Colonic mucosa (tissue), 4 donors: Measurements from ENCODE around the gene TRAPPC2L. TPM values are rescaled to one million over a fixed set of nuclear protein-coding genes. Genes with fewer than 3 reads are reported as not detected.

Source experiments
- DNase-seq: peaks from one replicate; pipeline ENCODE4 v3.0.0-alpha.2; 2020
- H3K27ac ChIP-seq: fragments of 200-600 bp; one replicate; pipeline ENCODE4 v1.8.0; 2021
- H3K27me3 ChIP-seq: fragments of 200-600 bp; one replicate; pipeline ENCODE4 v1.8.0; 2021
- H3K36me3 ChIP-seq: fragments of 200-600 bp; one replicate; pipeline ENCODE4 v1.8.0; 2021
- H3K4me1 ChIP-seq: fragments of 200-600 bp; one replicate; pipeline ENCODE4 v1.8.0; 2021; ENCODE audit warnings: mild to moderate bottlenecking
- H3K4me3 ChIP-seq: fragments of 200-600 bp; one replicate; pipeline ENCODE4 v1.8.0; 2021
- H3K9ac ChIP-seq, 2 donors: one replicate each; pipeline ENCODE4 v1.7.0; 2013; ENCODE audit warnings: control low read depth in 2 of 2, low read depth in 2 of 2, low read length in 2 of 2
- H3K9me3 ChIP-seq: fragments of 200-600 bp; one replicate; pipeline ENCODE4 v1.8.0; 2021
- intact Hi-C: fragments of 100-400 bp; cut with DNase I; formaldehyde crosslinking; loops from one replicate; pipeline ENCODE4 v1.14.1; 2022
- total RNA-seq, 2 donors: library from RNA; stranded (reverse); fragmentation: NEBNext Ultra II Directional in 1 of 2; extraction: Animal tissue kit (Norgen Biotek cat#: 25700) in 1 of 2; gene quantifications; one replicate each; pipeline ENCODE4 v1.2.1, GENCODE V29; 2021
- TF ChIP-seq, protein P1 (sequence below): fragments of 200-600 bp; IDR thresholded peaks from one replicate; pipeline ENCODE4 v1.8.0; 2022; ENCODE audit warnings: antibody characterized with exemption, mild to moderate bottlenecking
- donor health status: healthy.
- donor health status: DM: no; HTN: no; CAD: no.
- donor health status: DM: no; HTN: no; CAD: no.

Gene TRAPPC2L
- total RNA-seq, 2 donors from 2014 or later: 33.8 to 57.3 TPM

DNA sequence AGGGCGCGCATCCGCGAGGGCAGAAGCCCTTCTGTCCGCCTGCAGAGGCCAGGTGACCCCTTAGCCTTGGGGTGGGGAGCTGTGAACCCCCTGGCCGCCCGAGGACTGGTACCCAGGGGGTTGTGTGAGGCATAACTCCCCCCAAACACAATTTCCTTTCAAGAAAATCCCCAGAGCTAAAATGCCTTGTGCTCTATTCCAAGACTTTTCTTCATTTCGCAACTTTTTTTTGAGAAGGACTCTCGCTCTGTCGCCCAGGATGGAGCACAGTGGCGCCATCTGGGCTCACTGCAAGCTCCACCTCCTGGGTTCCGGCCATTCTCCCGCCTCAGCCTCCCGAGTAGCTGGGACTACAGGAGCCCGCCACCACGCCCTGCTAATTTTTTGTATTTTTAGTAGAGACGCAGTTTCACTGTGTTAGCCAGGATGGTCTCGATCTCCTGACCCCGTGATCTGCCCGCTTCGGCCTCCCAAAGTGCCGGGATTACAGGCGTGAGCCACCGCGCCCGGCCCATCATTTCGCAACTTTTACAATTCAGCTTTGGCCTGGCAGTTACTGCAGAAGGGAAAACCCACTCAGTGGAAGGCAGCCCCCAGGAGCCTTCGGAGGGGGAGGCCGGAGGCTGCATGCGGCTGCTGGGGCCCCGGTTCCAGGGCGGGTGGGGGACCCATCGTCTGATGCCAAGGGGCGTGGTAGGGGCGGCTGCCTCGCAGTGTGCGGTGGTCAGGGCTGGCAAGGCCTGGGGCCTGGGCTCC is 44.2 kb upstream of the TRAPPC2L start:
- Histone ChIP-seq H3K9me3 (no peaks in the 10 kb centered on the region), H3K27ac (peak overlapping the region; percentile 96), H3K4me3 (peak overlapping the region; percentile 75), H3K36me3 (no peaks in the 10 kb centered on the region), H3K9ac (peak overlapping the region; percentile 65 to 90), H3K27me3 (no peaks in the 10 kb centered on the region), H3K4me1 (peaks cover 11% of the 10 kb centered on the region)
- peak; percentile 55 for DNase-seq
- intact Hi-C loops: loop anchor here (5.0 kb wide), 1 partner anchor 45 kb away; the partner anchor contains the start of genes GALNS and TRAPPC2L
- TF ChIP-seq, protein P1, sequence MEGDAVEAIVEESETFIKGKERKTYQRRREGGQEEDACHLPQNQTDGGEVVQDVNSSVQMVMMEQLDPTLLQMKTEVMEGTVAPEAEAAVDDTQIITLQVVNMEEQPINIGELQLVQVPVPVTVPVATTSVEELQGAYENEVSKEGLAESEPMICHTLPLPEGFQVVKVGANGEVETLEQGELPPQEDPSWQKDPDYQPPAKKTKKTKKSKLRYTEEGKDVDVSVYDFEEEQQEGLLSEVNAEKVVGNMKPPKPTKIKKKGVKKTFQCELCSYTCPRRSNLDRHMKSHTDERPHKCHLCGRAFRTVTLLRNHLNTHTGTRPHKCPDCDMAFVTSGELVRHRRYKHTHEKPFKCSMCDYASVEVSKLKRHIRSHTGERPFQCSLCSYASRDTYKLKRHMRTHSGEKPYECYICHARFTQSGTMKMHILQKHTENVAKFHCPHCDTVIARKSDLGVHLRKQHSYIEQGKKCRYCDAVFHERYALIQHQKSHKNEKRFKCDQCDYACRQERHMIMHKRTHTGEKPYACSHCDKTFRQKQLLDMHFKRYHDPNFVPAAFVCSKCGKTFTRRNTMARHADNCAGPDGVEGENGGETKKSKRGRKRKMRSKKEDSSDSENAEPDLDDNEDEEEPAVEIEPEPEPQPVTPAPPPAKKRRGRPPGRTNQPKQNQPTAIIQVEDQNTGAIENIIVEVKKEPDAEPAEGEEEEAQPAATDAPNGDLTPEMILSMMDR: no peak

DNA sequence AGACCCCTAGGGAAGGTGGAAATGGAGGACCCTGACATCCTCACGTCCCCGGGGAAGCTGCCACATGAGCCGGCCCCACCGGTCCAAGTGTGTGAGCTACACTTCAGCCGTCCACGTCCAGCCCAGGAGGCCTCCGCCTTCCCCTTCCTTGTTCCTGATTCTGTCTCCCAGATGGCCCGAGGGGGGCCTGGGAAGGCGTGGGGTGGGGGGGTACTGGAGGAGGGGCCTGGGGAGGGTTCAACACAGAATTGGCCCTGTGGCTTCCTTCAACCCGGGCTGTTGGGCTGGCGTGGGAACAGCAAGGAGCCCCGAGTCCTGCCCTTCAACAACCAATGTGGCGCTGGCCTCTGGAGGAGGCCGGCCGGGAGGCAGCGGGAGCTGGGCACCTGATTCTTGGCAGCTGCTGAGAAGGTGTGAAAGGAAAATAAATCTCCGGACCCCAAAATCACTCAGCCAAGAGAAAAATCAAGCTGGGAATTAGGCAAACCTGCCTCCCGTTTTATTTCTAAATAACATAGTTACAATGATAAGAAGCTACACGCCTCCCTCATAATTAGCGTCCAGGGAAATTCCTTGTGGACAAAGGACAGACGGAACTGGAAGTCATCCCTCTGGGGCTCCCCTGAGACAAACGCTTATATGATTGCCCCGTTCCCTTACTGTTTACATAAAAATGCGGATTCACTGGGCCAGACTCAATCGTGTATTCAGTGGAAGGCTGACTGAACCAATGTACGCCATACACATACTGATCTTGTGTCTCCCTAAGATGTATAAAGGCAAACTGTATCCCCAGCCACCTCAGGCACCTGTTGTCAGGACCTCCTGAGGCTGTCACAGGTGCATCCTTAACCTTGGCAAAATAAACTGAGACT is 43.4 kb upstream of the TRAPPC2L start:
- H3K27me3 ChIP-seq: no peaks in the 10 kb centered on the region
- no peak overlapping the region for H3K27ac ChIP-seq
- peaks cover 11% of the 10 kb centered on the region for H3K4me1 ChIP-seq
- H3K4me3 ChIP-seq: no peak overlapping the region
- no peak overlapping the region for H3K9ac ChIP-seq
- TF ChIP-seq, protein P1: no peak
- no peaks in the 10 kb centered on the region for H3K36me3 ChIP-seq
- no peak for DNase-seq
- H3K9me3 ChIP-seq: no peaks in the 10 kb centered on the region
- intact Hi-C loops: loop anchor here (2.0 to 5.0 kb wide), 2 partner anchors 44 to 355 kb away; partner anchors contain the start of genes GALNS and TRAPPC2L

DNA sequence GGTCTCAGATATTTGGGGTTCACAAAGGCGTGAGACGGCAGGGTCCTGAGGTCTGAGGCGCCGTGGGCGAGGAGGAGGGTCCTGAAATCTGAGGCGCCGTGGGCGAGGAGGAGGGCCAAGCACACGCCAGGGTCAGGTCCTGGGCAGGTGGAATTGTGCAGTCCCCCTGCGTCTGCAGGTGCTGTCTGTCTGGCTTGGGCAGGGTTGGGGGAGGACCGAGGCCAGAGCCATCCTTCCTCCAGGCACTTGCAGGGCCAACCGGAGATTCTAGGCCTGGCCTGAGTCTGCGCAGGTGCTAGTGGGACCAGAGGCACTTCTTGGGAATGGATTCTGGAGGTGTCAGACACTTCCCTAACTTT is 42.8 kb upstream of the TRAPPC2L start:
- Histone ChIP-seq H3K27me3 (no peaks in the 10 kb centered on the region), H3K36me3 (no peaks in the 10 kb centered on the region), H3K4me3 (no peak overlapping the region), H3K27ac (no peak overlapping the region), H3K4me1 (peaks cover 11% of the 10 kb centered on the region), H3K9ac (no peak overlapping the region), H3K9me3 (no peaks in the 10 kb centered on the region)
- DNase-seq: no peak
- intact Hi-C loops: loop anchor here (2.0 to 5.0 kb wide), 2 partner anchors 43 to 355 kb away; partner anchors contain the start of genes GALNS and TRAPPC2L
- TF ChIP-seq, protein P1: no peak

DNA sequence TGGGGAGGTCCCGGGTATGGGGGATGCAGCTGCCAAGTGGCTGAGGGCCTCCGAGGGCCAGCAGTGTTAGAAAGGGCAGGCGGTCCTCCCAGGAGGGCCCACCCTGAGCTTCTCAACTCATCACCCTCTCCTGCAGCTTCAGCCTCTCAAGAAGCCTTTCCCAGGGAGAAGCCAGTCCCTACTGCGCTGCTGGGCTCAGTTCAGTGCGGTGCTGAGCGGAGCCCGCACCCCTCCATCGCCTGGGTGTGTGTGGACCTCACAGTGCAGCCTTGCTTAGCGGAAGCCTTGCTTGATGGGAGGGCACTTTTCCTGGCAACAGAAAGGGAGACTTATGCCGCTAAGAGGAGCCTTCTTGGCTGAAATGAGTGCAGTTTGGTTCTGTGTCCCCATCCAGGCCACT is 41.7 kb upstream of the TRAPPC2L start:
- H3K27ac ChIP-seq: no peak overlapping the region
- DNase-seq: no peak
- TF ChIP-seq, protein P1: no peak
- intact Hi-C loops: loop anchor here (2.0 kb wide), 1 partner anchor 354 kb away; no protein-coding TSS in a partner anchor
- no peaks in the 10 kb centered on the region for H3K36me3 ChIP-seq
- peaks cover 7% of the 10 kb centered on the region for H3K4me1 ChIP-seq
- no peak overlapping the region for H3K4me3 ChIP-seq
- H3K9me3 ChIP-seq: no peaks in the 10 kb centered on the region
- H3K27me3 ChIP-seq: no peaks in the 10 kb centered on the region
- no peak overlapping the region for H3K9ac ChIP-seq

- H3K27me3 ChIP-seq: no peaks in the 10 kb centered on the region
- no peak overlapping the region for H3K4me3 ChIP-seq
- intact Hi-C loops: loop anchor here (2.0 kb wide), 1 partner anchor 353 kb away; no protein-coding TSS in a partner anchor
- H3K36me3 ChIP-seq: no peaks in the 10 kb centered on the region
- H3K4me1 ChIP-seq: no peaks in the 10 kb centered on the region
- TF ChIP-seq, protein P1: peak; percentile 77
- no peak overlapping the region for H3K27ac ChIP-seq
- peak; percentile 62 for DNase-seq
- no peaks in the 10 kb centered on the region for H3K9me3 ChIP-seq
- H3K9ac ChIP-seq: no peak overlapping the region
Observed at GRCh38 chr16:88815901-88816589, 40.9 kb upstream of the TRAPPC2L start.
